DND-41 (cell line): ENCODE data around the gene COL8A1.

Source experiments
- ATAC-seq: fragments of 200-7000 bp; cut with Tn5 transposase; 3 replicates; pipeline ENCODE4 v1.9.1; 2021; ENCODE audit warnings: low read depth; ENCODE audit not compliant: insufficient read depth
- DNase-seq: peaks from one replicate; pipeline ENCODE4 v3.0.0-alpha.2; 2020
- H2AFZ ChIP-seq: 2 replicates; pipeline ENCODE4 v1.6.0; 2012; ENCODE audit warnings: low read depth, low read length
- H3K27ac ChIP-seq: 2 replicates; pipeline ENCODE4 v1.5.1; 2012; ENCODE audit warnings: low read length, inconsistent platforms
- H3K27me3 ChIP-seq: fragments of 200-600 bp; sonication (generic); 2 replicates; pipeline ENCODE4 v1.6.0; 2012; ENCODE audit warnings: low read length, mild to moderate bottlenecking, inconsistent platforms; ENCODE audit not compliant: insufficient read depth, poor library complexity
- H3K36me3 ChIP-seq: 2 replicates; pipeline ENCODE4 v1.5.1; 2012; ENCODE audit warnings: low read length, inconsistent platforms; ENCODE audit not compliant: insufficient read depth
- H3K4me1 ChIP-seq: 2 replicates; pipeline ENCODE4 v1.5.1; 2012; ENCODE audit warnings: mild to moderate bottlenecking, low read length; ENCODE audit not compliant: insufficient read depth
- H3K4me2 ChIP-seq: 2 replicates; pipeline ENCODE4 v1.6.0; 2012; ENCODE audit warnings: mild to moderate bottlenecking, moderate library complexity, low read length, inconsistent platforms; ENCODE audit not compliant: insufficient read depth
- H3K4me3 ChIP-seq, 2 experiments: fragments of 200-600 bp in 1 of 2; shearing (Covaris generic) in 1 of 2; 2 replicates each; pipeline ENCODE4 v1.5.1; 2012 to 2016; ENCODE audit warnings: inconsistent platforms in 2 of 2, low read length in 2 of 2, mild to moderate bottlenecking in 2 of 2, low read depth in 1 of 2, moderate library complexity in 1 of 2
- H3K79me2 ChIP-seq: 2 replicates; pipeline ENCODE4 v1.6.0; 2012; ENCODE audit warnings: low read length, inconsistent platforms; ENCODE audit not compliant: insufficient read depth
- H3K9ac ChIP-seq: 2 replicates; pipeline ENCODE4 v1.6.0; 2012; ENCODE audit warnings: low read depth, mild to moderate bottlenecking, inconsistent platforms, low read length, moderate library complexity
- H3K9me3 ChIP-seq: 2 replicates; pipeline ENCODE4 v1.5.1; 2012; ENCODE audit warnings: low read length, moderate library complexity, mild to moderate bottlenecking, inconsistent platforms; ENCODE audit not compliant: insufficient read depth, severe bottlenecking
- H4K20me1 ChIP-seq: 2 replicates; pipeline ENCODE4 v1.6.0; 2012; ENCODE audit warnings: low read length; ENCODE audit not compliant: insufficient read depth
- EZH2 ChIP-seq: IDR thresholded peaks from 3 replicates; pipeline ENCODE4 v1.6.1; 2012; ENCODE audit warnings: borderline replicate concordance, low read depth, mild to moderate bottlenecking, moderate library complexity, low read length, inconsistent platforms; ENCODE audit not compliant: severe bottlenecking
- TF ChIP-seq, protein P1 (sequence below): IDR thresholded peaks from 2 replicates; pipeline ENCODE4 v1.5.1; 2012; ENCODE audit warnings: borderline replicate concordance, low read length, moderate library complexity, mild to moderate bottlenecking; ENCODE audit not compliant: poor library complexity, severe bottlenecking; ENCODE audit errors: extremely low read depth

COL8A1 gene

DNA sequence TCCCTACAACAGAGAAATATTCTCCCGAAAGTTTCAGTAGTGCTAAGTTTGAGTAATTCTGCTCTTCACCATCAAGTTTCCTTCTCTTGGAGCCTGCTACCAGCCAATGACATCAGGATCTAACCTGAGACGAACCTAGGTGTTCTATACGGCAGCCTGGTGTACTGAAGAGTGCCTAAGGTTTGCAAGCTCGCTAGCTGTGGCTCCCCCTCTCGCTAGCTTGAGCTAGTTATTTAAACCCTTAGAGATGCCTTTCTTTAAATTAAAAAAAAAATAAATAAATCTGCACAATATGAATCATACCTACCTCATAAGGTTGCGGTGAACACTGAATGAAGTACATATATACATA, 1.4 kb upstream of the COL8A1 start:
- H3K4me1 ChIP-seq, result no peaks in the 10 kb centered on the region
- TF ChIP-seq, protein P1, sequence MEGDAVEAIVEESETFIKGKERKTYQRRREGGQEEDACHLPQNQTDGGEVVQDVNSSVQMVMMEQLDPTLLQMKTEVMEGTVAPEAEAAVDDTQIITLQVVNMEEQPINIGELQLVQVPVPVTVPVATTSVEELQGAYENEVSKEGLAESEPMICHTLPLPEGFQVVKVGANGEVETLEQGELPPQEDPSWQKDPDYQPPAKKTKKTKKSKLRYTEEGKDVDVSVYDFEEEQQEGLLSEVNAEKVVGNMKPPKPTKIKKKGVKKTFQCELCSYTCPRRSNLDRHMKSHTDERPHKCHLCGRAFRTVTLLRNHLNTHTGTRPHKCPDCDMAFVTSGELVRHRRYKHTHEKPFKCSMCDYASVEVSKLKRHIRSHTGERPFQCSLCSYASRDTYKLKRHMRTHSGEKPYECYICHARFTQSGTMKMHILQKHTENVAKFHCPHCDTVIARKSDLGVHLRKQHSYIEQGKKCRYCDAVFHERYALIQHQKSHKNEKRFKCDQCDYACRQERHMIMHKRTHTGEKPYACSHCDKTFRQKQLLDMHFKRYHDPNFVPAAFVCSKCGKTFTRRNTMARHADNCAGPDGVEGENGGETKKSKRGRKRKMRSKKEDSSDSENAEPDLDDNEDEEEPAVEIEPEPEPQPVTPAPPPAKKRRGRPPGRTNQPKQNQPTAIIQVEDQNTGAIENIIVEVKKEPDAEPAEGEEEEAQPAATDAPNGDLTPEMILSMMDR, result no peak
- no peak for TF ChIP-seq EZH2
- no peaks in the 10 kb centered on the region for H3K79me2 ChIP-seq
- H3K27ac ChIP-seq, result no peak overlapping the region
- H3K27me3 ChIP-seq, result peaks cover 3% of the 10 kb centered on the region
- H3K36me3 ChIP-seq, result no peaks in the 10 kb centered on the region
- no peaks in the 10 kb centered on the region for H3K9me3 ChIP-seq
- no peak overlapping the region for H2AFZ ChIP-seq
- no peak for DNase-seq
- H3K4me2 ChIP-seq, result no peak overlapping the region
- ATAC-seq, result no peak
- H3K4me3 ChIP-seq, result no peak overlapping the region
- H3K9ac ChIP-seq, result no peak overlapping the region
- H4K20me1 ChIP-seq, result no peaks in the 10 kb centered on the region

DNA sequence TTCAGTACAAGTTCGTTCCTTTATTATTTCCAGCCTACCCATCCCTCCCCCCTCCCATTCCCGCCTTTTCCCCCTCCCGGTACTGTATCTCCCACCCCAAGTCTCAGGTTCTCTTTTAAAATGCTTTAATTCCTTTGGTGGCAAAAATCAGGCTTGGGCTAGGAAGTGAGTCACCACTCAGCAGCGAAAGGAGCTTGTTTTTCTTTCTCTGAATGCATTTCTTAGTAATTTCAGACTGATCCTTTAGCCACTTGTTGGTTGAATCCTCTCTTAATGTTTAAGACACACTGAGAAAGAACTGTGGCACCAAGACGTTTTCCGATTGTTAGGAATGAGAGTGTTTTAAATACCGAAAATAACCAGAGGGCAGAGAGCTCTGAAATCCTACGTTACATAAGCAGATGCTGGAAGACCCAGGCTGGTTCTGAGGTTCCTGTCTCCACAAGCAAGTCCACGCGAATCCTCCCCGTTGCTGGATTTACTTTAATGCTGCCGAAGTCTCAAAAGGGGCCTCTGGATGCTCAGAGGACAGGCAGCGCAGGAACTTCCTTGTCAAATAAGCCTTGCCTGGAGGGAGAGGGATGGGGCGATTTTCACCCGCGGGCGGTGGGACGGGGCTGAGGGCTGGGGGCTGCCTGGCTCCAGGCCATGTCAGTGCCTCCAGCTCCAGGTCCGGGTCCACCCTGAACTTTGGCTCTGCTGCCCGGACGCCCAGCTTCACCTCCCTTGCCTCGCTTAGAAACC, 854 bp upstream of the COL8A1 start:
- no peak overlapping the region for H3K27ac ChIP-seq
- no peak overlapping the region for H3K9ac ChIP-seq
- H3K79me2 ChIP-seq, result no peaks in the 10 kb centered on the region
- peaks cover 3% of the 10 kb centered on the region for H3K27me3 ChIP-seq
- ATAC-seq, result no peak
- H3K4me3 ChIP-seq, result no peak overlapping the region
- H3K4me1 ChIP-seq, result no peaks in the 10 kb centered on the region
- no peaks in the 10 kb centered on the region for H4K20me1 ChIP-seq
- no peaks in the 10 kb centered on the region for H3K9me3 ChIP-seq
- DNase-seq, result no peak
- no peak overlapping the region for H3K4me2 ChIP-seq
- TF ChIP-seq EZH2, result no peak
- TF ChIP-seq, protein P1, result no peak
- no peaks in the 10 kb centered on the region for H3K36me3 ChIP-seq
- no peak overlapping the region for H2AFZ ChIP-seq

DNA sequence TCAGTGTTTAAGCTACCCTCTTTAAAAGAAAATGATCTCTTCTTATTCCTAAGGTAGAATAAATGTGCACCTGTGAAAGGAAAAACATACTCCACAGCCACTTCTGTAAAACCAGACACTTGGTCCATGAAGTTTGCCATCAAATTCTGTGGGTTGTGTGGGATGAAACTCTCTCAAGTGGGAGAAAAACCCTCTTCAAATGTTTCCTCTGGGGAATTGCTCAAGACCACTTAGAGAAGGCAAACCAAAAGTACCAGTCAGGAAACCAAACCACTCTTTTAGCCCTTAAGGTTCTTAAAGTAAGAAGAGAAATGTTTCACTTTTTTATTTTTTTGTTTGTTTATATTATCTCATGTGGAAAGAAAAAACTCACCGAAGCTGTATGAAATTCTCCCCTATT, 1.2 kb downstream of the COL8A1 start:
- H3K9me3 ChIP-seq, result no peaks in the 10 kb centered on the region
- TF ChIP-seq, protein P1, result no peak
- TF ChIP-seq EZH2, result no peak
- H3K4me2 ChIP-seq, result no peak overlapping the region
- H3K4me1 ChIP-seq, result no peaks in the 10 kb centered on the region
- DNase-seq (no peak), ATAC-seq (no peak)
- no peaks in the 10 kb centered on the region for H3K79me2 ChIP-seq
- no peaks in the 10 kb centered on the region for H3K36me3 ChIP-seq
- peaks cover 3% of the 10 kb centered on the region for H3K27me3 ChIP-seq
- no peak overlapping the region for H3K9ac ChIP-seq
- no peak overlapping the region for H3K27ac ChIP-seq
- H2AFZ ChIP-seq, result no peak overlapping the region
- H4K20me1 ChIP-seq, result no peaks in the 10 kb centered on the region
- H3K4me3 ChIP-seq, result no peak overlapping the region
